Stimulated activated CD4-positive, alpha-beta T cell treated with anti-CD3 and anti-CD28 coated beads, Interleukin-1b, Interleukin-23, amount 100 ng/mL, for 4 hours (primary cell): Measurements from ENCODE around the gene ITFG2.

Experiments used
- DNase-seq, 2 donors: peaks; one replicate each; pipeline ENCODE4 v3.0.0-alpha.2; 2020; ENCODE audit warnings: low read depth in 2 of 2

Gene ITFG2

GRCh38 chr12:2832550-2833127, 20.2 kb downstream of the ITFG2 start:
- no peak for DNase-seq

- DNase-seq = no peak
Measured at GRCh38 chr12:2833327-2833726, 20.9 kb downstream of the ITFG2 start.

- no peak for DNase-seq
Measured at GRCh38 chr12:2833810-2834209, 21.3 kb downstream of the ITFG2 start.

DNA sequence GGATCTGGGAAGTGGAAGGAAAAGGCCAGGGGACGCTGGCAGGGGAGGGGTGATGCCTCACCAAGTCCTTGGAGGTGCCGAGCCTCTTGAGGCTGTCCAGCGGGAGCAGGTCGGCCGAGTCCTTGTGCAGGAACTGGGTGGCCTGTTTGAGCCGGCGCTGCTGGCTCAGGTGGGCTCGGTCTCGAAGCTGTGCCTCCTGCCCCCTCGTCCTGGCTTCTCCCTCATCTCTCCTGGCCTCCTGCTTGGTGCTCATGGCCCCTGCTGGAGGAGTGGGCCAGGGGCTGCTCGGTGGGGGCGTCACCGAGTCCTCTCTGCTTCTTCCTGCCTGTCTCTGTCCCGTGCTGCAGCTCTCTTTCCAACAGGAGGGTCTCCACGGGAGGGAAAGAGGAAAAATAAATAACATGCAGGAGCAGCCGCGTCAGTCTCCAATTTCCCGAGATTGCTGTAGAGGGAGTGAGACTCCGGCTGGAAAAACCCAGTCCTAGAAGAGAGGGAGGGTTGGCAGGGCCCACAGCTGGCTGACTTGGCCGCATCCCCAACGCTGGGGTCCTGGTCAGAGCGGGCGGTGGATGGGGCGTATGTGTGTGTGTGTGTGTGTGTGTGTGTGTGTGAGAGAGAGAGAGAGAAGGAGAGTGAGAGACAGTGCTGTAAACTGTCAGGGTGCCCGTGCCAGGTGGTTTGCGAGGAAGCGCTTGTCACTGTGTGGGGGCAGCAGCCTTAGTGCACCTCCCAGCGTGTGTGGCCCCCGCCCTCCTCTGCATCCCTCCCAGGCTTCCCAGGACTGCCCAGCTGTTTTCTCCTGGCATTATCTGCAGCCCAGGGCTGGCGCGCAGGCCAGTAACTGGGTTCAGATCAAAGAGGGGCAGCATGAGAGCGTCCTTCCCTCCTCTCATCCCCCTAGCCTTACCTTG, 22.4 kb downstream of the ITFG2 start, which contains the start of gene NRIP2:
Gene NRIP2 (minus strand): TSS at position 455 of the 911 bp plus-strand sequence. CDS start 52 bp downstream, at position 403.
- DNase-seq = no peak

GRCh38 chr12:2835691-2836403, 23.4 kb downstream of the ITFG2 start:
- no peak for DNase-seq

DNA sequence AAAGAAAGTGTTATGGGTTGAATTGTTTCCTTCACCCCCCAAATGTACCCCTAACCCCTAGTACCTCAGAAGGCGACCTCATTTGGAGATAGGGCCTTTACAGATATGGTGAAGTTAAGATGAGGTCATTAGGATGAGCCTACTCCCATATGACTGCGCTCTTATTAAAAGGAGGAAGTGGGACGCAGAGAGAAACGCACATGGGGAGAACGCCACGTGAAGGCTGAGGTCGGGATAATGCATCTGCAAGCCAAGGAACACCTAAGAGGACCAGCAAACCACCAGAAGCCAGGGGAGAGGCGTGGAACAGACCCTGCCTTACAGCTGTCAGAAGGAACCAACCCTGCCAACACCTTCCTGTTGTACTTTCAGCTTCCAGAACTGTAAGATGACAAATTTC, 24.1 kb downstream of the ITFG2 start:
- DNase-seq = no peak

DNA sequence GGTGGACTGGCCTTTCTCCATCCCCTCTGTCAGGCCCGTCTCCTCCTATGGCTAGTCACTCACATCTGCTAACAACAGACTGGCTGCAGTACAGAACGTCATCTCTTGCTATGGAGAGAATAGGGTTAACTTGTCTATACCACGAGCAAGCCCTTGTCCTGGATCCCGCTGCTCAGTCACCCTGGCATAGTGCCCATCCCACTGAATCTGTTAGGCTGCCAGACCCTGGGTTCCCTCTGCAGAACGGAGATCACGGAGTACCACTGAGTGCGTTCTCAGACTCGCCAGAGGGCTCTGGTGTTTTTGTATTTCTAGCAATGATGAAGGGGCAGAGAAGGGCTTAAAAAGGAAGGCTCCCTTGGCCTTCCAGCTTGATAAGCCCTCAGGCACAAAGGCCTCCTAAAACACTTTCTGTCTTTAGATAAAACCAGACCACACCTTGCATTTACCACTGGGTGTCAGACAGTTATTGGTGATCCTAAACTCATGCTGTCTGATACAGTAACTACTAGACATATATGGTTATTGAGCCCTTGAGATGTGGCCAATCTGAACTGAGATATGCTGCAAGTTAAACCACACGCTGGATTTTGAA, 28.7 kb downstream of the ITFG2 start:
- no peak for DNase-seq

GRCh38 chr12:2842948-2843347, 30.5 kb downstream of the ITFG2 start:
- no peak for DNase-seq

GRCh38 chr12:2844786-2845185, 32.3 kb downstream of the ITFG2 start:
- DNase-seq = no peak

- no peak for DNase-seq
Measured at GRCh38 chr12:2845280-2845679, 32.8 kb downstream of the ITFG2 start.

- DNase-seq = no peak
Measured at GRCh38 chr12:2851931-2852330, 39.5 kb downstream of the ITFG2 start.

DNA sequence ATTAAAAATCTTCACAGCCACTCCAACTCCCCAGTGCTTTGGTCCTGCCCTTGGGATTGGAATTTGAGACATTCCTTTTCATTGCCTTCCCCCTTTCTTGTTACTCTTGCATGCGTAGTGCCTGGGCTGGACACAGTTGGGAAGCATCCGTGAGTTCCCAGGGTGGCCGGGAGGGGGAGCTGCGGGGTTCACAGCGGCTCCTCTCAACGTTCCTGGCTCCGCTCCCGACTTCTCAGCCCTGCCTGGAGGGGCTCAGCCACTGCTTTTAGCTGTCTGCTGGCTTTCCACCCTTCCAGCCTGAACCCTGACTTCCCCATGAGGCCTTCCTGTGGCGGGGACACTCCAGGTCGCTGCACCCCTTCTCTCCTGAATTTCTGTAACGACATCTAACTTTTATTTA, 41.2 kb downstream of the ITFG2 start:
- DNase-seq = peak; percentile 23 to 45

- DNase-seq = no peak
Measured at GRCh38 chr12:2854669-2855453, 42.4 kb downstream of the ITFG2 start.

DNA sequence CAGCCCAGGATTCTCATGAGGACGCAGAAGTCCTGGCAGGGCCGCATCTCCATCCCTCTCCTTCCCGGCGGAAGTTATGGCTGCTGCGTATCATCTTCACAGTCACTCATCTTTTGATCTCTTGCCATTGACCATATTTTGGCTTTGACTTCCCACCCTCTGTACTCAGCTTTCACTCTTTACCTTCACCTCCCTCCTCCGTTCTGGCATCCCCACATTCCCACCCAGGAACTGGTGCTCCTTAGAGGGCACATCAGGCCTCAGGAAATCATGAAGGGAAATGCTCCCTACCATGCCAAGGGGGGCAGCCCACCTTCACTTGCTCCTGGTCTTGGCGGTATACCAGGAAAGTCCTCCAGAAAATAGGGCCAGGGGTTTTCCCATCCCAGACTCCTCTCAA, 43.1 kb downstream of the ITFG2 start:
- no peak for DNase-seq

DNA sequence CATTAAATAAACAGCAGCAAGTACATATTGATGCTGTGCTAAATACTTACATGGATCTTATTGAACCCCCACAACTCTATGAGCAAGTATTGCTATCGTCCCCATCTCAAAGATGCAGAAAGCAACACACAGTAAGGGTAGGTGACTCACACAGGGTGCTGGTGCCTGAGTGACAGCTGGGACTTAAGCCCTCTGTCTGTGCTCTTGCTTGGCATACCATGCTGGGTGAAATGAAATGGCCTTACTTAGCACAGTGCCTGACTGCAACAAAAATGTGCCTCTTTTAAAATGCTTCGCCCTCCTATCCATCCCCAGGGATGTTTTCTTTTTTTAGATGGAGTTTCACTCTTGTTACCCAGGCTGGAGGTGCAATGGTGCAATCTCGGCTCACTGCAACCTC, 43.6 kb downstream of the ITFG2 start:
- no peak for DNase-seq

- DNase-seq = no peak
Measured at GRCh38 chr12:2857021-2857431, 44.6 kb downstream of the ITFG2 start, which contains the start of gene TEX52. Gene TEX52 (minus strand): TSS chr12:2857039. CDS start chr12:2857026, 13 bp downstream.

GRCh38 chr12:2857576-2857975, 45.1 kb downstream of the ITFG2 start:
- DNase-seq = no peak

GRCh38 chr12:2858334-2858733, 45.9 kb downstream of the ITFG2 start:
- no peak for DNase-seq

GRCh38 chr12:2858944-2859421, 46.5 kb downstream of the ITFG2 start:
- no peak for DNase-seq

GRCh38 chr12:2860170-2860569, 47.7 kb downstream of the ITFG2 start:
- DNase-seq = no peak

DNA sequence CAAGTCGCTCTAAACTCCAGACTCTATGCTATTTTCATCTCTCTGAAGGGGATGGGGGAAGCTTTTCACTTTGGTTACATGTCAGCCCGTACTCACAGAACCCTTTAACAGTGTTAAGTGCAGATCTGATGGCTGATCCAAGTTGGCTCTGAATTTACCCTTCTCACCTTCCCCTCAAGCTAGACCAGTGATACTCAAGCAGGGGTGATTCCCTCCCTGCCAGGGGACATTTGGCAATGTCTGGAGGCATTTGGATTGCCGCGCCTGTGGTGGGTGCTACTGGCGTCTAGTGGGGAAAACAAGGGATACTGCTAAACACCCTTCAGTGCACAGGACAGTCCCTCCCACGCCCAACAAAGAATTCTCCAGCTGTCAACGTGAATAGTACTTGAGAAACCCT, 50.4 kb downstream of the ITFG2 start:
- no peak for DNase-seq
